Jurkat, Clone E6-1 (cell line): ENCODE measurements around the gene JAKMIP1.

ENCODE experiments used
- DNase-seq: peaks from one replicate; pipeline ENCODE4 v3.0.0-alpha.2; 2011; ENCODE audit warnings: low read depth, low spot score
- H3K4me3 ChIP-seq: 2 replicates; pipeline ENCODE4 v1.5.1; 2011; ENCODE audit warnings: mild to moderate bottlenecking, low read length, control low read depth, moderate library complexity

Gene JAKMIP1

GRCh38 chr4:6058531-6059374 lies 141.6 kb downstream of the JAKMIP1 start:
- no peak overlapping the region for H3K4me3 ChIP-seq
- DNase-seq, result no peak

- no peak for DNase-seq
- no peak overlapping the region for H3K4me3 ChIP-seq
These were observed 143.2 kb downstream of the JAKMIP1 start for GRCh38 chr4:6056976-6057766.

DNA sequence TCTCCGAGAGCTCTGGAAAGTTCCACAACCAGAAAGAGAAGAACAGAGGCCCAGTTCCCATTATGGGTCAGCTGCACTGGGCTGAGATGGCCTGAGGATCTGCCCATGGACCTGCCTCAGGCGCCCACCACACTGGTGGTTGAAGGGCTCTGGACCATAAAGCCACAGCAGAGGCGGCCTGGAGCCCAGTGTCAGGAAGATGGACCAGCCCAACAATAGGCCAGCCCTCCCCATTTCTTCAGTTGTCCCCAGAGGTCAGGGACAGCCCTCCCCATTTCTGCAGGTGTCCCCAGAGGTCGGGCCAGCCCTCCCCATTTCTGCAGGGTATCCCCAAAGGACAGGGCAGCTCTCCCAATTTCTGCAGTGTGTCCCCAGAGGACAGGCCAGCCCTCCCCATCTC lies 144.9 kb downstream of the JAKMIP1 start:
- no peak overlapping the region for H3K4me3 ChIP-seq
- DNase-seq, result no peak

- H3K4me3 ChIP-seq, result no peak overlapping the region
- DNase-seq, result no peak
These were observed 145.3 kb downstream of the JAKMIP1 start for GRCh38 chr4:6055030-6055429.

- no peak overlapping the region for H3K4me3 ChIP-seq
- no peak for DNase-seq
These were observed 146.0 kb downstream of the JAKMIP1 start for GRCh38 chr4:6054162-6054922.

DNA sequence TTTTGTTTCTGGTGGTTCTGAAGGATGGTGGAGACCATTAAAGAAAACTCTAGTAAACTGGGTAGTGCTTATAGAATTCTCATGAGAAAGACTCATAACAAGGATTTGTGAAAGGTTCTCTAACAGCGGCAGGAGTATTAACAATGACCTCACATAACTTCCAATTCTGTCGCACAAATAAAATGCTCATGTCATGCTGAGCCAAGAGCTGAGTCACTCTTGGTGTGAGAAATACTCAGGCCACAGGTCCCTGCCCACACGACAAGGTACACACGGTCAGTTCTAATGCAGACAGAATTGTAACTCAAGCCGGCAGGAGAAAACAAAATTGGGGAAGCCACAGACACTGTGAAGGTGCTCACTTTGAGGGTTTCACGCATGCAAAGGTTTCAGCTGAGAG lies 147.7 kb downstream of the JAKMIP1 start:
- no peak for DNase-seq
- H3K4me3 ChIP-seq, result no peak overlapping the region

DNA sequence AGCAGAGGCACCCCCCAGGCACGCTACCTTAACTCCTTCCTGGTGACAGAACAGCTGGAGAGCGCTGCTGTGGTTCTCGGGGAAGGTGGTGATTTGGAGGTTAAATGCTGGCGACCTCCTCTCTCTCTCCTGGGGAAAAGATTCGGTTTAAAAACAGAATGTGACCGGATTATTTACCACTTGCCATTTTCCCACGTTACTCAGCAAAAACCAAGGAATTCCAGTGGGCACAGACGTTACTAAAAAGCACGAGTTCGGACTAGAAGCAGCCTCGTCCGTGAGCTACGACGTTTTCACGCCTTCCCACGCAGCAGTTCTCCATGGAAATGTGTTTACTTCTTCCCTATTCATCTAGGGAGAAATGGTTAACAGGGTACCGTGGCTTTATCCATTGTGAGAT lies 149.8 kb downstream of the JAKMIP1 start:
- DNase-seq, result no peak
- no peak overlapping the region for H3K4me3 ChIP-seq

DNA sequence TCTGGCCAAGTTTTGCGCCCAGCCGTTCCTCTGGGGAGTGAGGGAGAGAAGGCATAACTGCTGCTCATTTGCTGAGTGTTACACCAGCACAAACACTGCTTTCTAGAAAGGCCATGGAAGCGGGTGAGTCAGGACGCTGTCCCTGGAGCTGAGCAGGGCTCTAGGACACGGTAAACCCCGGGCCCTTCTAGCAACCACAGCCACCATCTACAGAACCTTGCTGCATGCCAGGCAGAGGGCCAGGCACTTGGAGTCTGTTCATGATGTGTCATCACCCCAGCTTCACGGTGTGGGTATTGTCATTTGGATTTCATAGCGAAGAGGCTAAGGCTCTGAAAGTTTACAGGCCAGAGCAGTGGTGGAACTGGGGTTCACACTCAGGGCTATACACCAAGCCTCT lies 150.4 kb downstream of the JAKMIP1 start:
- no peak for DNase-seq
- H3K4me3 ChIP-seq, result no peak overlapping the region

GRCh38 chr4:6049278-6049677 lies 151.1 kb downstream of the JAKMIP1 start:
- H3K4me3 ChIP-seq, result no peak overlapping the region
- DNase-seq, result no peak

DNA sequence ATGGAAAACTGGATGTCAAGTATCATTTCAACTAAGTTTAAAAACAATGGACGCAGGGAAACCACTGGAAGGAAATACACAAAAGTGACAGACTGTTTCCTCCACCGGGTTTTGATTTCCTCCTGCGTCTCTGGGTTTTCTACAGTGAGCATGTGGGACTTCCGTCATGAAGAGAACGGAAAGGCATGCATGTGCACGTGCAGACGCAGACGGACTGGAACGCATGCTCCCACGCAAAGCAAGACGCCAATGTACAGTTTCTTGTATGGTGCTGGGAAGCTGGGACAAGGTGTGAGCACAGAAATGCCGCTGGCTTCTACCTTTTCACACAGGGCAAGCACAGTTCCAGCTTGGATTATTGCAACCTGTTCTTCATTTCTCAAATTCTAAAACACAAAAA lies 151.8 kb downstream of the JAKMIP1 start:
- no peak overlapping the region for H3K4me3 ChIP-seq
- no peak for DNase-seq

DNA sequence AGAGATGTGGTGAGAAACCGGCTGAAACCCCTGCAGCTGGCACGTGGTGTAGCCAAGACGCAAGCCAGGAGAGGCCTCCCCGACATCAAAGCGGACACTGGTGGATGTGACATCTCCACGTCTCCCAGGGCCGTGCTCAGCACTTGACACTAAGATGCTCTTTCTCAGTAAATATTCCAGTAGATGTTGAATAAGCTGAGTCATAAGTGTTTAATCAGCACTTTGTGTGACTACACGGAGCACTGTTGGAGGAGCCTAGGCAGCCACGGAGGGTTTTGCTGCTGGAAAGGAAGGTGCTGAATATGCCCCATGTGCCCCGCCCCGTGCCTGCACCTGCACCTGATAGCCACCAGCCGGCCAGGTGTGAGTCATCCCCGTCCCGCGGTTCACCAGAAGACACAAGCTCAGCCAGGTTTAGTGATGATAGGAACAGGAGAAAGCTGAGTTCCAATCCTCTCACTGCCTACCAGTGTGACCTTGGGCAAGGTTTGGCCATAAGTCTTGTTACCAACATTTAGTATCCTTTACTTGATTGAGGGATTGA lies 153.1 kb downstream of the JAKMIP1 start:
- no peak for DNase-seq
- no peak overlapping the region for H3K4me3 ChIP-seq

DNA sequence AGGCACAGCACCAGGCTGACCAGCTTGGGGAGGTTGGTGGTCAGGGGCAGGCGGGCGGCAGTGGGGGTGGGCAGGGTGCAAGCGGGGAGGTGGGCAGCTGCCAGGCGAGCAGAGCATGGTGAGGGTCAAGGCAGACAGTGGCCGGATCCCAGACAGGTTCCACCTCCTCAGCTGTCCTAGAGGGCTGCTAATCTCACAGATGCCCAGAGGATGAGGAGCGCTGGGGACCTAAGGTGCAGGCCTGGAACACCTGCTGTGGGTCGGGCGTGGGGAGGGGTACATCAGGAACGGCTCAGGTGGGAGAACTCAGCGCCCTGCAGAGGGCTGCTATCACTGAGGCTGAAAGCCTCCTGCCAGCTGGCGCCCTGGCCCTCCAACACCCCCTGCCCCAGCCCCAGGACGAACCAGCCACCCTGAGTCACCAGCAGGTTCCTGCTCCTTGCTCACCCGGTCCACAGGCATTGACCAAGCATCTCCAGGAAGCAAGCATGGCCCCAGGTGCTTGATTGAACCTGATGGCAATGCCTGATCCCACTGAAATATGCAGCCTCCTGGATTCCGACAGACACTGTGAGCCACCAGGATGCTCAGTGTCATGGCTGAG lies 153.7 kb downstream of the JAKMIP1 start:
- DNase-seq, result no peak
- no peak overlapping the region for H3K4me3 ChIP-seq

DNA sequence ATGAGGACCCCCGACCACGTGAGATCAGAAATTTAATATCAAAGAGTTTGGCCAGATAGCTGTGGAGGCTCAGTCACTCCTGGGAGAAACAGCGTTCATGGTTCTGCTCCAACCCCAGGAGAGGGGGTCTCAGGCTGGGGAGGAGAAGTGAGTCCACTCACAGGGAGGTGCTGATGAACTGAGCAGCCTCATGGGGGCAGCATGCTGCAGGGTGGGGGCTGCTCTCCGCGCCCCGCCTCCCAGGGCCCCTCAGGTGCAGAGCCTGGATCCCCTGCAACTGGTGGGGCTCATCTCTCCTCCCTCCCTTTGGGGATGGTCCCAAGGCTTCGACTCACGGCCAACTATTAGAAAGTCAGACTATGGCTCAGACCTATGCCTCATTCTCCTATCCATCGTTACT lies 155.5 kb downstream of the JAKMIP1 start:
- H3K4me3 ChIP-seq, result no peak overlapping the region
- no peak for DNase-seq

- no peak for DNase-seq
- H3K4me3 ChIP-seq, result no peak overlapping the region
These were observed 156.1 kb downstream of the JAKMIP1 start for GRCh38 chr4:6044276-6044675.

- no peak overlapping the region for H3K4me3 ChIP-seq
- DNase-seq, result no peak
These were observed 156.5 kb downstream of the JAKMIP1 start for GRCh38 chr4:6043843-6044242.

GRCh38 chr4:6043188-6043587 lies 157.2 kb downstream of the JAKMIP1 start:
- no peak for DNase-seq
- H3K4me3 ChIP-seq, result no peak overlapping the region

DNA sequence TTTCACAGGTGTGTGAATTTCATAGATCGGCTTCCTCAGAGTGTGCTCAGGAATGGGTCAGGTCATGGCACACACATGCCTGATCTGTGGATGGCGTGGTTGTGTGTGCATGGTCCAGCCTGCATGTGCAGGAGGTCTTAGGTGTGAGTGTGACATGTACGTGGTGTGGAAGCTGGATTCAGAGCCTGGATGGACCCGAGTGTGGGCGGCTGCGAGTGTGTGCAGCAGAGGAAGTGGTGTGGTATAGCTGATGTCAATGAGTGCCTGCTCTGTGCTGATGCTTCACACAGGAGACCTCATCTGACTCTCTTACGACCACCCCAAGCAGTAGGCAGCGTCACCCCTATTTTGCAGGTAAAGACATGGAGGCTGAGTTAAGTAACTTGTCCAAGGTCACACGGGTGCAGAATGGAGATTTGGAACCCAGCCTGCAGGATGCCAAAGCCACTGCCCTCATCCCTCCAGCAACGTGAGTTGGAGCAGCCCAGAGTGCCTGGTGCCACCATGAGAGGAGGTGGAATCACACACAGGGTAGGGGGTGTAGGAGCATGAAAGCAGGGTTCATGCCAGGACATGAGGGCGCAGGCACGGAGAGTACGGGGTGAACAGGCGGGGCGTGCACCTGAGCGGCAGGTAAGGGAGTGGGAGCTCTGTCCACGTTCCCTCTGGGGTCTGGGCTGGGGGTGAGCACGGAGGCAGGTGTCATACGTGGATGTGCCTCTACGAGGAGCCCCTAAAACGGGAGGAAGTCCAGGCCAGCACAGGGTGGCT lies 157.9 kb downstream of the JAKMIP1 start:
- no peak overlapping the region for H3K4me3 ChIP-seq
- no peak for DNase-seq

DNA sequence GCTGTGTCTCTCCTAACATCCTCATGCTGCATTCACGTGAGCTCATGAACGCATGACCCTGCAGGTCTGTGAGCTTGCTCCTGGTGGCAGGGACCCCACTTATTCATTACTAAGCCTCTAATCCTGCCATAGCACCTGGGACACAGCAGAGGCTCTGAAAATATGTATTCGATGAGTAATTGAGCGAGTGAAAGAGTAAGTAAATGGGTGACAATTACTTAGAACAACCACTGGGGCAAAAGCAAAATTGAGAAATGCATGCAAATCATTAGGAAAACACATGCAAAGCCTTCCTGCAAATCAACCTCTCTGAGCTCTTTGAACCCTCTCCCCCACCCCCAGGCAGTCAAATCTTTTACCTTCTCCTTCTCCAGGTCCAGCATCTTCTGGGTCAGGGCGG lies 158.5 kb downstream of the JAKMIP1 start:
- no peak overlapping the region for H3K4me3 ChIP-seq
- no peak for DNase-seq
